Brain pericyte (primary cell): ENCODE measurements around the gene PRRG3.

Experiments
- DNase-seq: peaks from one replicate; pipeline ENCODE4 v3.0.0-alpha.2; 2012; ENCODE audit warnings: low read depth, low spot score

Gene PRRG3

DNA sequence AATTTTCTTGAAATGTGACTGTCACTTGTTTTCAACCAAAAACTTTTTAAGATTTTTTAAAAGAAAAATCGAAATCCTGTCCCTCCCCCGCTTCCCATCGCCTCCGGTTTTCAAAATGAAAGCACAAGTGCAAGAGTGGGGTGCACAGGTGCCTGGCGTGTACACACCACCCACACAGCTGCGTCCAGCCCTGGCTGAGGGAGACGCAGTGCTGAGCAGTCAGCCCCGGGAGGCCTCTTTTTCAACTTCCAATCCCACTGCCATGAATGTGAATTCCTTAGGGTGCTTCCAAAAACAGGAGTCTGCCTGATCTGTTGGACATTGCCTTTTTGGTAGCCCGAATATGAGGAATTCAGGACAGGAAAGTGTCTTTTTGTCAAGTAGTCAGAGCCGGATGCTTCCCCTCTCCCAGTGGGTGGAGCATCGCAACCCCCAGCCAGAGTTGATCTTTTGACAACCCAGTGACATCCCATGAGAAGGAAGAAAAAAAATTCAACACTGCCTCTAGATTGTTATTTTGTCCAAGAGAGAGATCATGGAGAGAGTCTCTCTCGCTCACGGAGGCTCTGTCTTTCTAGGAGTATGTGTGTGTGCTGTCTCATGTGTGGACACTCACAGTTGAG lies 8.9 kb downstream of the PRRG3 start:
- no peak for DNase-seq

DNA sequence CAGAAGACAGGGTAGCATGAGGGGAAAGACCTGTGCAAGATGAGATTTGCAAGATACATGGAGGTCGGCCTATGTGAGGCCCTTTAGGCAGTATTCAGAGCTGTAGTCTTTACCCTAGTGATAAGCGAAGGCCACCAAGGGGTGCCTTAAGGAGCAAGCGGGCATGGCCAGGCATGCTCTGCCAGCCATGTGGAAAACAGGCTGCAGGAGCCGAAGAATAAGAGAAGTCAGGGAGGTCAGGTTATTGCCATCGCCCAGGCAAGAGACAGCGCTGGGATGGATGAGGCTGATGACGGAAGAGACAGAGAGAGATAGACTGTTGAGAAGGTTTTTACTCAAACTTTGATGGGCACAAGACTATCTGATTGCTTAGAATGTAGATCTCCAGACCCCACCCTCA lies 13.6 kb downstream of the PRRG3 start:
- DNase-seq, result no peak

DNA sequence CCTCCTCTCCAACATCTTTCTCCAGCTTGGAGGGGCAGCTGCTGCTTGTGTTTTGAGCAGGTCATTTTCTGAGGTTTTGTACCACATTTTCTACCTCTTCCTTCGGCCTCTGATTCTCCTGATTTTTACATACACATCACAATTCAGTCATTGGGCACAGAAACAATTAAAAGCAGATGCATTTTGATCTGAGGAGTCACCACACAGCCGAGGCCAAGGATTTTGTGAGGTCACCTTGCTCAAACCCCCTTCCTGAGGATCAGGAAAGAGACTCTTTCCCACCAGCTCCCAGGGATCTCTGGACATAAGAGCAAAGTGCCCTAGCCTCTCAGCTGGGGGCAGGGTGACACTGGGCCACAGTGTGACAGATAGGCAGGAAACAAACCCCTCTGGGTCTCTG lies 15.2 kb downstream of the PRRG3 start:
- DNase-seq, result no peak

GRCh38 chrX:151711154-151711553 lies 15.9 kb downstream of the PRRG3 start:
- no peak for DNase-seq

DNA sequence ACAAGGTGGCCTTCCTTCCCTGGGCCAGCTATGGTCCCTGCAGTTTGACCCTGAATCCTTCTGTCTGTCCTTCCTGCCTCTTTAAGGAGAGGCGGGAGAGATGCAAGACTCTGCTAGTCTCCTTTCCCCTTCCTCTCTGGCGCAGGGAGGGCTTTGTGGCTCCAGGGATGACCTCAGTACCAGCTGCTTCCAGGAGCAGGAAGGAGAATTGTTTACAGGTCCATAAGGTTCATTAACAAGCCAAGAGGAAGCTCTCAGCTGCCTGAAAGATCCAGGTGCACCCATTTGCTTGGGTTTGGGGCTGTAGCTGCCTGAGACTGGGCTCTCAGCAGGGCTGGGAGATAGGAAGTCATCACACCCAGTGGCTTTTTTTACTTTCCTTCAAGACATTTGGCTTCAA lies 16.5 kb downstream of the PRRG3 start:
- DNase-seq, result no peak

GRCh38 chrX:151712253-151712652 lies 17.0 kb downstream of the PRRG3 start:
- DNase-seq, result no peak

- no peak for DNase-seq
Measured at GRCh38 chrX:151713849-151714248, 18.6 kb downstream of the PRRG3 start.

GRCh38 chrX:151714362-151714761 lies 19.1 kb downstream of the PRRG3 start:
- no peak for DNase-seq

GRCh38 chrX:151715752-151716151 lies 20.5 kb downstream of the PRRG3 start, which contains the start of gene FATE1:
TSS of gene FATE1 (plus strand) at chrX:151716035. CDS start at chrX:151716120, 85 bp downstream.
- no peak for DNase-seq

DNA sequence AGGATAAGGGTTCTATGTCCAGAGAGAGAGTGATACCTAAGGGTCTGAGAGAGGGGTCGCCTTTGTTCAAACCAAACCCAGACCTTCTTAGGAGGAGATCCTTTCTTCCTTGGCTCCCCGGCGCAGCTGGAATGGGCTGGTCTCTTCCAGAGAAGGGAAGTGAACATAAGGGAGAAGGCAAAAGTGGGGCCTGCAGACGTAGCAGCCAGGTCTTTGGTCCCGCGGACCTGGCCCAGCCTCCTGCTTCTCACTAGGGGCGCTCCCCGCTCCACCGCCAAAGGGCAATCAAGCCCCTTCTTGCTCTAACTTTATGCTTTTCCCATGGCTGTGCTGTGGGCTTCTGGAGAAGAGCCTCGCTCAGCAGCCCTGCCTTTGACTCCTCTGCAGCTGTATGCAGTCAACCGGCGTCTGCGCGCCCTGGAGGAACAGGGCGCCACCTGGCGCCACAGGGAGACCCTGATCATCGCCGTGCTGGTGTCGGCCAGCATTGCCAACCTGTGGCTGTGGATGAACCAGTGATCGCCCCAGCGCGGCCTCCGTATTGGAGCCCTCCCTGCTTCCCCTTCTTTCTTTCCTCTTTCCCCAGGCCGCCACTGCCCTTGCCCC lies 27.1 kb downstream of the PRRG3 start:
- DNase-seq, result no peak

DNA sequence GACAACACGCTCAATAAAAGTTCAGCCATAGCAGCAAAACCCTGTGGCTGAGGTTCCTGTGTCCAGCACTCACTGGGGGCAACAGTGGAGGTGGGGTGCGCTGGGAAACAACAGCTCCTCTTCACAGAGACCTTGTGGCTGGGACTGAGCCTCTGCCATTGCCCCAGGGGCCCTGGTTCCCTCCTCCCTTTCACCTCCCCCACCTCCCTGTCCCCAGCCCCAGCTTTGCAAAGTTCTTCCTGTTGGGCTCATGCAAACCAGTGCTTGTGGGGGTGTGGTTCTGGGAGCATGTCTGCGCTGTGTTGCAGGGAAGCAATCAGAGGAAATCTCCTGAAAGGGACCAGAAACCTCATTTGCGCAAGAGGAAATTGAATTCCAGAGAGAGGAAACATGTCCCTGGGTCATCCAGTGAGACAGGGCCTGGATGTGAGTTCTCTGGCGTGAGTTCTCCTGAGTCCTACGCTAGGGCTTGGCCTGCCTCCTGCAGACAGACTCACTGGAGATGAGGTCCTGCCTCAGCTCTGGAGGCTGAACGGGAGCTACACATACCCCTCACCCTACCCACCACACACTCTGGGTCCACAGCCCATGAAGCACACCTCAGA lies 28.0 kb downstream of the PRRG3 start:
- DNase-seq, result no peak

DNA sequence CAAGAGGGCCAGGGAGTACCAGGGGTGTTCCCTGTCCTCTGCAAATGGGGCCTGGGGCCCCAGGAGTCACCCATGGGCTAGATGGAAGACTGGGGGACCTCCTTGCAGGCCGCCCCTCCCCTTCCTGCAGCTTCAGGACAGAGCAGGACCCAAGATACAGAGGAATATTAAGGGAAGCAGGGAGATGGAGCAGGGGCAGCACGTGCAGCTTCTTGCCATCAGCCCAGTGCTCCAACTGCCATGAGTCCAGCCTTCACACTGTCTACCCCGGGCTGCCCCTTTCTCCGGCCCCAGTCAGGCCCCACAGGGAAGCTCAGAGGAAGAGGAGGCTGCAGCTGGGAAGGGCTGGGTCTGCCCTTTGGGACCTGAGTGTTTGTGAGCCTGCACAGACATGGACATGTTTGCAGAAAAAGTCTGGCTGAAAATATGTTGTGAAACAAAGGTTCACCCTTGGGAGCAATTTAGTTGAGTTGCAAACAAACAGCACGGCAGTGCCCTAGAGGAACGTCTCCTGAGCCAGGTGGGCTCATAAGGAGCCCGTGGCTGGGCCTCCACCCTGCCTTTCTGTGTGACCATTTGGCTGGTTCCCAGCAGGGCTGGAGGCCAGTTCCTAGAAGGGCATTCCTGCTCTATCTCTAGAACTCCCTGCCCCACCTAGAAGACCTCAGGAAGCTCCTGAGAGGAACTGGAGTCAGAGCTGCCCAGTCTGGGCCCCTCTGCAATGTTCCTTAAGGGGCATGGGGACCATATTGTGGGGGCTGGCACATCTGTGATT lies 29.5 kb downstream of the PRRG3 start:
- DNase-seq, result no peak

GRCh38 chrX:151725338-151725614 lies 30.0 kb downstream of the PRRG3 start:
- DNase-seq, result no peak

DNA sequence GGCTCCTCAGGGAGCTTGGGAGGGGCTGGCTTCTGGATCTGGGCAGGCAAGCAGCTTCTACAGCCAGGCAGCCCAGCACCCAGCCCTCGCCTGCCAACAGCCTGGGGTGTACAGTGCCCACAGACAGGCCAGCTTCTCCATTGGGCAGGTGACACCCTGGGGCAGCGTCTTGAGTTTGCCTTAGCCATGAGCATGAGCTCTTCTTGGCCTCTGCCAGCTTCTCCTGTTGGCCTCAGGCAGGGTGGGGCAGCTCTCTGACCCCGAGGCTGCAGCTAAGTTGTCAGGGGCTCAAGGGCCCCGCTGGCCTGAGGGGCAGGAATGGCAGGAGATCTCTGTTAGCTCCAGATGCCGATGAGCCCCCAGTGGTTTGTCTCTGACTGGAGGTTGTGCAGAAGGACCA lies 31.5 kb downstream of the PRRG3 start:
- no peak for DNase-seq

DNA sequence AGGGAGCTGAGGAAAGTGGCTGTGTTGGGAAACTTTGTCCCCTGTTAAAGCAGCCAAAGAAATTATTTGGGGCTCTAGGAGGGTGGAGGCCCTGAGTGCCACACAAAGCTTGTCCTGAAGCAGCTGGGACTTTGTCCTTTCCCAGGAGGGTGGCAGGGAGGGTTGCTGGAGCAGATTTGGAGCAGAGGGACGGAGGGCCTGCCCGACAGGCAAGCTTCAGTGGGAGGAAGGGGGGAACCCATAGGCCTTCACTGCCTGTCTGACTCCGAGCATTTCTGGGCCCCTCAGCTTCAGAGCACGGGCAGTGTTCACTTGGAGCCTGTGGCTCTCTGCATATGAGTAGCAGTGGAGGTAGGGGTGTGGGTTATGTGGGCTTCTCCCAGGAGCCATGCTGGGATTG lies 32.1 kb downstream of the PRRG3 start:
- DNase-seq, result no peak

- DNase-seq, result no peak
Measured at GRCh38 chrX:151729056-151729725, 33.9 kb downstream of the PRRG3 start.

- DNase-seq, result no peak
Measured at GRCh38 chrX:151734446-151734845, 39.2 kb downstream of the PRRG3 start, which contains the start of gene CNGA2. TSS of gene CNGA2 (plus strand) at chrX:151734746. CDS start at chrX:151738484, 3,738 bp downstream.

DNA sequence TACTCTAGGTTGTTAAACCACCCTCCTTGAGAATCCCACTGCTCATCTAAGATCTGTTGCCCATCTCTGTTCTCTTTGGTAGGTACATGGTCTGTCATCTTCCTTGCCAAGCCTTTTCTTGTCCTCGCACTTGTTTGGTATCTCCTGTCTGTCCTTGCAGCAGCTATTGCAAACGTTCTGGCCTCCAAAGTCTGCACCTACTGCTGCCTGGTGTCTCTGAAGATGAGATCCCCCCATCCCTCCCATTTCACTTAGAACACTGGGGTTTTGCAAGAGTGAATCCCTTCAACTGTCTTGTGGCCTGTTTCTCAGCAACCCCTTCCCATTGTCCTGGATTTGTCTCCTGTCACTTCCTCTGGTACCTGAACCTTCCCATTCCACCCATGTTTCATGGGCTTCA lies 40.0 kb downstream of the PRRG3 start:
- DNase-seq, result no peak

GRCh38 chrX:151736685-151737084 lies 41.4 kb downstream of the PRRG3 start:
- DNase-seq, result no peak

GRCh38 chrX:151737494-151737893 lies 42.2 kb downstream of the PRRG3 start:
- no peak for DNase-seq

DNA sequence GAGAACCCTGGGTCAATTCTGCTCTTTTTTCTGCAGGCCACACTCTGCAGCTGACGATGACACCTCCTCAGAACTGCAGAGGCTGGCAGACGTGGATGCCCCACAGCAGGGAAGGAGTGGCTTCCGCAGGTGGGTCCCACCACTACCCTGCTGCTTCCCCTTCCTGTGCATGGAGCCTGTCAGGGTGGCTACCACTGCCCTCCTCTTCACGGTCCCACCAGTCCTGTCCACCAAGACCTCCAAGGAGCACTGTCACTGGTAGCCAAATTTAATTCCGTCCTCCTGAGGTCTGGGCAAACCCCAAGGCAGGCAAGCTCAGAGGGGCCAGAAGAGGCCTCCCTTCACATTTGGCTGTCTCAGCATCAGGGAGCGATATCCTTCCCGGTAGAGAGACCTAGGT lies 43.5 kb downstream of the PRRG3 start:
- no peak for DNase-seq

- no peak for DNase-seq
Measured at GRCh38 chrX:151741606-151742005, 46.3 kb downstream of the PRRG3 start.
